Activated CD8-positive, alpha-beta memory T cell treated with anti-CD3 and anti-CD28 coated beads for 1 hour (primary cell): ENCODE results near the gene TLE7.

Experiments used
- DNase-seq, 2 donors: peaks; one replicate each; pipeline ENCODE4 v3.0.0-alpha.2; 2020; ENCODE audit warnings: low read depth in 1 of 2; ENCODE audit errors: extremely low read depth in 1 of 2

The TLE7 gene

GRCh38 chr16:71449020-71449419, 7.2 kb upstream of the TLE7 start:
- DNase-seq, result no peak

- no peak for DNase-seq
Observed at GRCh38 chr16:71448274-71448866, 6.5 kb upstream of the TLE7 start.

DNA sequence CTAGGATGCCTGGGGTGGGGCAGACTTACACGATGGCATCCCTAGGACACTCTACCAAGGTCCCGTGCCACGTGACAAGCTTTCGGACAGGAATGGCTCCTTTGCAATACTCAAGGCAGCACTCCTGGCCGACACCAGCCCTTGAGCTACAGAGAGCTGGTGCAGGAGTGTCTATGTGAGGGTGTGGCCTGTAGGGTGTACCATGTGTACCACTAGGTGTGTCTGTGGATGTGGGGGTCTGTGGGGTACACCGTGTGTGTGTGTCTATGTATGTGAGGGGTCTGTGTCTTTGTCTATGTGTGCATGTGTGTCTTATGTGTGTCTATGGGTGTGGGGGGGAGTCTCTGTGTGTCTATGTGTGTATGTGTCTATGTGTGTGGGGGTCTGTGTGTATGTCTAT, 1.9 kb upstream of the TLE7 start:
- DNase-seq, result no peak

DNA sequence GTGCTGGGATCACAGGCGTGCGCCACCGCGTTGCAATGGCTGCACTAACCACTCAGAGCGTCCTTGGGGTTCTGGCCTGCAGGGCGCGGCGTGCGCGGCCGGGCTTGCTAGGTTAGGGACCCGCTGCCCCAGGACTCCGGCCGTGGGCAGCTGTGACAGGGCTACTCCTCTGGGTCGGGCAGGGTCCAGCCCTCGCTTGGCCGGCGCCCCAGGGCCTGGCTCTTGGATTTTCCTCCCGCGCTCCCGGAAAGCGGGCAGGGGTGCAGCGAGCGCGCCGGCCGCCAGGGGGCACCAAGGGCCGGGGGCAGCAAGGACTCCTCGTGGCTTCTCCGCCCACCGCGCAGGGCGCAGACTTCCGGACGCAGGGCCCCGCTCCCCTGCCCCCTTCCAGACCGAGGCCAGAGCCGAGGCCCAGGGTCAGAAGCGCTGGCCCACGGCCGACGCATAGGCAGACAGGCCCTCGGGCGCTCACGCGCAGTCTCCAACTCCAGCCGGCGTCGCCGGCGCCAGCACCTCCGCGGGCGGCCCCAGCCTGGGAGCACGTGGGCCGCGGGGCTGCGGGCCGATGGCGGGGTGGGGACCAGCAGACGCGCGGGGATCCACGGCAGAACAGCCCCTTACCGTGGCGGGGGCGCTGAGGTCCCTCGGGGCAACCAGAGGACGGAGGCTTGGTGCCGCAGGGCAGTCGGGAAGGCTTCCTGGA, 355 bp downstream of the TLE7 start:
- no peak for DNase-seq

DNA sequence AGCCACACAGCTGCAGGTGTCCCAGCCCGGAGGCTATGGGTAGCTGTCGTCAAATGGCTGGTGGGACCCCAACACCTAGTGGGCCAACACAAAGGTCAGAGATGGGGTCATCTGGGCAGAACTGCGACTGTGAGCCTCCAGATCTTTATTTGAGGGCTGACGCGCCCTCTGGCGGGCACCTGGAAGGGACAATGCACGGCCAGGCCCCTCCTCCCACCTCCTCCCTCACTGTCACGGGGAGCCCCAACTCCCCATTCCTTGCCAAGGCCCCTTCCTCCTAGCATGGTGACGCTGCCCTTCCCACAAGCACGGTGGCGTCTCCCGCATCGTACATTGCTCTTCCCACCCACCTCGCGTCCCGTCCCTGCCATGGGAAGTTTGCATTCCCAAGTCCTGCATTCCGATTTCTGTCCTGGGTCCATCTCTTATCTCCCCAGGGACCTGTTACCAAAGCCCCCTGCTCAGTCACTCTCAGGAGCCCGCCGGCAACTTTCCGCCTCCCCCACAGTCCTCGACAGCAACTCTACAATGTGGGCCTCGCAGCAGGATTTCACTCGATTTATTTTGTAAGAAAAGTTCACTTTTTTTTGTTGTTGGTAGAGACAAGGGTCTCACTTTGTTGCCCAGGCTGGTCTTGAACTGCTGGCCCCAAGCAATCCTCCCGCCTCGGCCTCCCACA, 1.0 kb downstream of the TLE7 start:
- DNase-seq, result no peak

- no peak for DNase-seq
Observed at GRCh38 chr16:71439523-71439922, 2.3 kb downstream of the TLE7 start.

- DNase-seq, result no peak
Observed at GRCh38 chr16:71436473-71436872, 5.4 kb downstream of the TLE7 start.

GRCh38 chr16:71432906-71433305, 8.9 kb downstream of the TLE7 start:
- no peak for DNase-seq

GRCh38 chr16:71431991-71432390, 9.9 kb downstream of the TLE7 start:
- DNase-seq, result no peak

DNA sequence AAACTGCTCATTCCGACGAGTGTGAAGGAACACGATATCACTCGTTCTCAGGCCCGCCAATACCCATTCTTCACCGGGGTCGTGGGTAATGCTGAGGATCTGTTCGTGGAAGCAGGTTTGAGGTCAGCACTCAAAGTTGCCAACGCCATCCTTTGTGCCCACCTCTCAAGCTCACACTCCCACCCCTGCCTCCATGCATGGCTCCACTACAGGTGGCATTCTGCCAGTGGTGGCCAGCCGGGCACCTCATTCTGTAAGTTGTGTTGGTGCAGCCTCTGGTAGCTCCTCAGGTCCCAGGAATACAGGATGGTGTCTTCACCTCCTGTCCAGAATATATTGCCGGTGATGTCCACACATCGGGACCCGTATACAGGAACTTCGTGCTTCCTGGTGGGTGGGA, 10.7 kb downstream of the TLE7 start:
- DNase-seq, result no peak

DNA sequence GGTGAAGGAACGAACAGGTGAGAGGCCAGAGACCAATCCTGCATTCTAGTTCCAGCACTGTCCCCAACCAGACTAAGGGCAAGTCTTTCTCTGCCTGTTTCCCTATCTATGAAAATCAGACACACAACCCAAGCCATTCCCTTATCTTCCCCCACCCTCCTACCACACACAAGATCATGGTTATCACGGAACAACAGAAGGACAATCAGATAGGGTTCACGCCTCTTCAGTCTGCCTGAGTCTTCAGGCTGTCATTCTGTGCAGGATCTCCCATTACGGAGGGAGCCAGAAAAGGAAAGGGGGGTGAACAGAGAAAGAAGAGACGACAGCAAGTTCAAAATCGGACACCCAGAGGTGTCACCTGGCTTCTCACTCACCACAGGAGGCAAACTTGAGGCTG, 11.1 kb downstream of the TLE7 start:
- DNase-seq, result no peak

GRCh38 chr16:71429581-71429980, 12.3 kb downstream of the TLE7 start:
- no peak for DNase-seq

- no peak for DNase-seq
Observed at GRCh38 chr16:71428883-71429282, 13.0 kb downstream of the TLE7 start.

- no peak for DNase-seq
Observed at GRCh38 chr16:71428385-71428784, 13.5 kb downstream of the TLE7 start.

DNA sequence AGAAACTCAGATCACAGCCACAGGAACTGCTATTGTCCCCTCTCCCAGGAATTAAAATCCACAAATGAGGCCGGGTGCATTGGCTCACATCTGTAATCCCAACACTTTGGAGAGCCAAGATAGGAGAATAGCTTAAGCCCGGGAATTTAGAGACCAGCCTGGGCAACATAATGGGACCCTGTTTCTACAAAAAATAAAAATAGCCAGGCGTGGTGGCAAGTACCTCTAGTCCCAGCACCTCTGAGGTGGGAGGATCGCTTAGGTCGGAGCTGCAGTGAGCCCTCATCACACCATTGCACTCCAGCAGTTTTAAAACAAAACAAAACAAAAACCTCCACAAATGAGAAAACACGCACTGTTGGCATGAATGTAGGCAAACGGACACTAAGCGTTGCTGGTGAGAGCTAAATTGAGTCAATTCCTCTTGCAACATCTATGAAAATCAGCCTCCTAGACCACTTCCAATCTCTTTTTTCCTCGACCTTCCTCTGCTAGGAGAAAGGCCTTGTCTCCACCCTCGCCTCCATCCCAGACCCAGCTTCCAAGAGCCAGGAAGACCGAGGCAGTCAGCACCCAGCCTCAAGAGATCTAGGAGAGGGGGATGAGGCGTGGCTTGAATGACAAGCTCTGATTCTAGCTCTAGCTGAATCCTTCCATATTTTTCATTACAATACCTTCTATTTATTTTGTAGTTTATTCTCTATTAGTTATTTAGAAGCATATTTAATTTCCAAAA, 14.8 kb downstream of the TLE7 start:
- DNase-seq, result no peak

DNA sequence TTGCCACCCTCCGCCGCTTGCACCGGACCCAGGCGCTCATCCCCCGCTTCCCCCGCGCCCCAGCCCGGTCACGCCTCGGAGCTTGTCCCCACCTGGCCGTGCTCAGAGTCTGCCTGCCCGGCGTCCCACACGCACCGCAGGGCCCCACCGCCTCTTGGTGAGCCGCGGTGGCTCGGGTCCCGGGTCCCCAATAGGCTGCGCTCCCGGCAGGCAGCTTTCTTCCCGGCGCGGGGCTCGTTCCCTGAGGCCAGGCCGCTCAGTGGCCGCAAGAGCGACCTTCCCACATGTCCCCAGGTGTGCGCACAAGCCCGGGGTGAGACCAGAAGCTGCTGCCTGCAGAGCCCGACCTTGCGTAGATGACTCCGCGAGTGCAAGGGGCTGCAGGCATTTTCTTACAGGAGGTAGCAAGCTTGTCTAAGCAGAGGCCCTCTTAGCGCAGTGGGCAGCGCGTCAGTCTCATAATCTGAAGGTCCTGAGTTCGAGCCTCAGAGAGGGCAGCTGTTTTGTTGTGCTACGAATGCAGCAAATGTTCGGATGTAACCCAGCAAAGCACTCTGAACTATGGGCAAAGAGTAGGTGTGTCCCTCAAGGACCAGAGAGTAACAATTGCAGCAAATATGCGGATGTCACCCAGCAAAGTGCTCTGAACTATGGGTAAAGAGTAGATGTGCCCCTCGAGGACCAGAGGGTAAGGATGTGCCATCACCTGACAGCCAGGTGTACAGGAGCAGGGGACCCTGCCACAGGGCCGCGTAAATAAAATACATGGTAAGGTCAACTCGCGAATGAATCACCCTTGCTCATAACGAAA, 15.6 kb downstream of the TLE7 start:
- DNase-seq, result no peak

GRCh38 chr16:71425746-71426068, 16.1 kb downstream of the TLE7 start:
- no peak for DNase-seq

DNA sequence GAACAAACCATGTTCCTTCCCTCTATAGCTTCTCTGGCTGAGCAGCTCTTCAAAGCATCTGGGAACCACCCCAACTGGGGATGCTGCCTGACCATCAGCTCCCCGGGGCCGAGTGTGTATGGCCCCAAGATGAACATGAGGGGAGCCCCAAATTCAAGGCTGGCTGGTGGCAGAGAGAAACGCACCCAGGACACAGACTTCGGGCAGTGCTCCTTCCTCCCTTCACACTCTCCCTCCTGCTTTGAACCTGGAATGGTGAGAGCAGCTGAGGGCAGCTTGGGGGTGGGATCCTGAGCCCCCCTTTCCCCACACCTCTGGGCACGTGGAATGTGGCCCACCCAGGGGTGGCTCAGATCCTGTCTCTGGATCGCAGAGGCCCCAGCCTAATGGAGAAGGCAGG, 17.2 kb downstream of the TLE7 start:
- no peak for DNase-seq

GRCh38 chr16:71423865-71424264, 18.0 kb downstream of the TLE7 start:
- DNase-seq, result no peak

DNA sequence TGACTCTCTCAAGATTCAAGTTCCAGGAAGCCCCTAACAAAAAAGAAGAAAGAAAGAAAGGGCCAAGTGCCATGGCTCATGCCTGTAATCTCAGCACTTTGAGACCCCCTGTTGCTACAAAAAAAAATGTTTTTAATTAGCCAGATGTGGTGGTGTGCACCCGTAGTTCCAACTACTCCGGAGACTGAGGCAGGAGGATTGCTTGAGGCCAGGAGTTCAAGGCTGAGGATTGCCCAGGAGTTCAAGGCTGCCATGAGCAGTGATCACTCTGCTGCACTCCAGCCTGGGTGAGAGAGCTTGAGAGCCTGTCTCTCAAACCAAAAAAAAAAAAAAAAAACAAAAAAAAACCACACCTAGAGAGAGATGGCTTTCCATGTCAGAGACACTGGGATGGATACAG, 18.8 kb downstream of the TLE7 start:
- DNase-seq, result no peak

GRCh38 chr16:71421911-71422310, 19.9 kb downstream of the TLE7 start:
- DNase-seq, result no peak
